ENCODE results near the gene TLR3.

GRCh38 chr4:186131935-186132334 is 63.0 kb downstream of the TLR3 start:
- TF ChIP-seq EZH2 (IDR thresholded peaks at IDR 0.05; ENCODE audit: insufficient read depth, poor library complexity, severe bottlenecking) = no peak
- no peak for TF ChIP-seq EZH2phosphoT487 (IDR thresholded peaks at IDR 0.05; ENCODE audit: insufficient read depth, low read depth)

All from GM23248 (cell line).